H9 (cell line): ENCODE results near the gene TSPEAR. TPM values are rescaled to one million over a fixed set of nuclear protein-coding genes. Genes with fewer than 3 reads are reported as not detected.

Experiments
- DNase-seq: peaks from one replicate; pipeline ENCODE4 v3.0.0-alpha.2; 2017
- H2AFZ ChIP-seq: one replicate; pipeline ENCODE4 v1.6.1; 2013; ENCODE audit warnings: mild to moderate bottlenecking, low read length, control low read depth, moderate library complexity
- H2AK5ac ChIP-seq: 2 replicates; pipeline ENCODE4 v1.6.1; 2013; ENCODE audit warnings: low read length, control low read depth, mixed read lengths; ENCODE audit not compliant: insufficient read length
- H2BK120ac ChIP-seq: one replicate; pipeline ENCODE4 v1.6.1; 2013; ENCODE audit warnings: low read depth, mild to moderate bottlenecking, low read length, control low read depth, inconsistent platforms; ENCODE audit not compliant: poor library complexity, severe bottlenecking
- H2BK12ac ChIP-seq: 2 replicates; pipeline ENCODE4 v1.6.1; 2013; ENCODE audit warnings: low read length, control low read depth, mixed read lengths, low read depth; ENCODE audit not compliant: insufficient read length
- H2BK15ac ChIP-seq: 2 replicates; pipeline ENCODE4 v1.6.1; 2013; ENCODE audit warnings: low read depth, low read length, control low read depth
- H2BK20ac ChIP-seq: one replicate; pipeline ENCODE4 v1.6.1; 2013; ENCODE audit warnings: low read depth, mild to moderate bottlenecking, low read length, control low read depth, inconsistent platforms; ENCODE audit not compliant: poor library complexity, severe bottlenecking
- H2BK5ac ChIP-seq: 2 replicates; pipeline ENCODE4 v1.6.1; 2013; ENCODE audit warnings: low read length, control low read depth, mixed read lengths; ENCODE audit not compliant: insufficient read length
- H3K14ac ChIP-seq: 2 replicates; pipeline ENCODE4 v1.6.1; 2013; ENCODE audit warnings: low read length, control low read depth; ENCODE audit not compliant: insufficient read depth
- H3K18ac ChIP-seq: 2 replicates; pipeline ENCODE4 v1.6.1; 2013; ENCODE audit warnings: low read depth, mild to moderate bottlenecking, mixed read lengths, low read length, control low read depth; ENCODE audit not compliant: insufficient read length
- H3K23ac ChIP-seq: 2 replicates; pipeline ENCODE4 v1.6.1; 2013; ENCODE audit warnings: low read length, control low read depth, mixed read lengths, low read depth; ENCODE audit not compliant: insufficient read length
- H3K23me2 ChIP-seq: 2 replicates; pipeline ENCODE4 v1.6.1; 2013; ENCODE audit warnings: low read depth, mild to moderate bottlenecking, mixed read lengths, low read length, control low read depth; ENCODE audit not compliant: insufficient read length, poor library complexity, severe bottlenecking
- H3K27ac ChIP-seq: 2 replicates; pipeline ENCODE4 v1.5.1; 2013; ENCODE audit warnings: low read length, control low read depth, mixed read lengths, low read depth; ENCODE audit not compliant: insufficient read length
- H3K27me3 ChIP-seq: 2 replicates; pipeline ENCODE4 v1.6.1; 2013; ENCODE audit warnings: low read length, control low read depth, inconsistent platforms; ENCODE audit not compliant: insufficient read depth
- H3K4ac ChIP-seq: 2 replicates; pipeline ENCODE4 v1.6.1; 2013; ENCODE audit warnings: low read depth, mild to moderate bottlenecking, control low read depth, inconsistent platforms, low read length, moderate library complexity
- H3K4me1 ChIP-seq: 2 replicates; pipeline ENCODE4 v1.6.1; 2013; ENCODE audit warnings: low read length, control low read depth, inconsistent platforms; ENCODE audit not compliant: insufficient read depth
- H3K4me2 ChIP-seq: 2 replicates; pipeline ENCODE4 v1.6.1; 2013; ENCODE audit warnings: low read length, control low read depth, mixed read lengths; ENCODE audit not compliant: insufficient read length, insufficient read depth
- H3K56ac ChIP-seq: 2 replicates; pipeline ENCODE4 v1.6.1; 2013; ENCODE audit warnings: low read depth, mild to moderate bottlenecking, mixed read lengths, low read length, control low read depth; ENCODE audit not compliant: insufficient read length
- H3K79me1 ChIP-seq: 2 replicates; pipeline ENCODE4 v1.6.1; 2013; ENCODE audit warnings: low read depth, mild to moderate bottlenecking, moderate library complexity, low read length, control low read depth, inconsistent platforms; ENCODE audit not compliant: insufficient read depth, poor library complexity, severe bottlenecking
- H3K79me2 ChIP-seq: 2 replicates; pipeline ENCODE4 v1.6.1; 2013; ENCODE audit warnings: low read length, control low read depth, inconsistent platforms; ENCODE audit not compliant: insufficient read depth
- H3K9ac ChIP-seq: 2 replicates; pipeline ENCODE4 v1.6.1; 2013; ENCODE audit warnings: low read length, control low read depth, mixed read lengths; ENCODE audit not compliant: insufficient read length; ENCODE audit errors: extremely low read depth
- H3K9me3 ChIP-seq: one replicate; pipeline ENCODE4 v1.6.1; 2013; ENCODE audit warnings: low read depth, low read length, inconsistent platforms; ENCODE audit not compliant: control insufficient read depth
- H3T11ph ChIP-seq: one replicate; pipeline ENCODE4 v1.6.1; 2013; ENCODE audit warnings: mild to moderate bottlenecking, low read length, control low read depth, inconsistent platforms
- H4K20me1 ChIP-seq: one replicate; pipeline ENCODE4 v1.6.1; 2013; ENCODE audit not compliant: control insufficient read depth, insufficient read length, insufficient read depth
- H4K5ac ChIP-seq: 2 replicates; pipeline ENCODE4 v1.6.1; 2013; ENCODE audit warnings: low read depth, mild to moderate bottlenecking, mixed read lengths, low read length, control low read depth; ENCODE audit not compliant: insufficient read length
- H4K8ac ChIP-seq: replicated peaks from 2 replicates; pipeline ENCODE4 v1.6.1; 2013; ENCODE audit warnings: low read length, control low read depth, mixed read lengths, low read depth; ENCODE audit not compliant: insufficient read length
- H4K91ac ChIP-seq: 2 replicates; pipeline ENCODE4 v1.6.1; 2013; ENCODE audit warnings: low read depth, mild to moderate bottlenecking, moderate library complexity, mixed read lengths, low read length, control low read depth; ENCODE audit not compliant: insufficient read length
- H3K27ac Mint-ChIP-seq, 3 experiments: 2 replicates in 2 of 3; 3 replicates in 1 of 3; pipeline ENCODE4 v1.8.0; 2020 to 2021; ENCODE audit warnings: mixed read lengths in 3 of 3, mild to moderate bottlenecking in 1 of 3, moderate library complexity in 1 of 3
- H3K27me3 Mint-ChIP-seq: 2 replicates; pipeline ENCODE4 v1.8.0; 2021; ENCODE audit warnings: low read depth, mild to moderate bottlenecking, moderate library complexity, mixed read lengths
- H3K36me3 Mint-ChIP-seq, 3 experiments: 2 replicates in 2 of 3; 3 replicates in 1 of 3; pipeline ENCODE4 v1.8.0; 2020 to 2021; ENCODE audit warnings: low read depth in 3 of 3, mixed read lengths in 3 of 3; ENCODE audit not compliant: insufficient read depth in 1 of 3
- H3K4me1 Mint-ChIP-seq, 2 experiments: 2 replicates each; pipeline ENCODE4 v1.8.0; 2020; ENCODE audit warnings: mixed read lengths in 2 of 2
- H3K4me3 Mint-ChIP-seq, 2 experiments: 2 replicates in 1 of 2; 3 replicates in 1 of 2; pipeline ENCODE4 v1.8.0; 2020 to 2021; ENCODE audit warnings: mild to moderate bottlenecking in 2 of 2, mixed read lengths in 2 of 2, moderate library complexity in 1 of 2
- H3K9me3 Mint-ChIP-seq, 2 experiments: 2 replicates in 1 of 2; 3 replicates in 1 of 2; pipeline ENCODE4 v1.8.0; 2020; ENCODE audit warnings: mild to moderate bottlenecking in 2 of 2, mixed read lengths in 2 of 2, moderate library complexity in 1 of 2
- CTCF ChIP-seq: fragments of 200-600 bp; sonication (generic); conservative IDR thresholded peaks from 3 replicates; pipeline ENCODE4 v1.8.0; 2021; ENCODE audit warnings: antibody characterized with exemption, mild to moderate bottlenecking
- WGBS: extraction: QIAGEN DNeasy Blood & Tissue Kit; methylation state at CpG from one replicate; pipeline ENCODE4 v1.1.7; 2013; ENCODE audit warnings: missing lambda C conversion rate, low lambda C conversion rate, mixed read lengths; ENCODE audit not compliant: insufficient read length; ENCODE audit errors: extremely low coverage; 5-methylcytosine and 5-hydroxymethylcytosine counted together
- total RNA-seq: library from RNA; stranded (reverse); gene quantifications from 2 replicates; pipeline ENCODE4 v1.2.1, GENCODE V29; 2021

TSPEAR gene
- total RNA-seq, 1 experiment from 2014 or later = 1.3 TPM

GRCh38 chr21:44523567-44524413 lies 187.6 kb downstream of the TSPEAR start:
- Mint-ChIP-seq H3K36me3 (peaks cover 2 to 4% (median 3%) of the 10 kb centered on the region in 3 experiments; a peak in 3 of 7 replicates), H3K27ac (no peak overlapping the region), H3K4me3 (no peak overlapping the region), H3K27me3 (peaks cover 16% of the 10 kb centered on the region), H3K9me3 (no peaks in the 10 kb centered on the region), H3K4me1 (peaks cover 0 to 4% of the 10 kb centered on the region in 2 experiments; a peak in 1 of 4 replicates)
- H3K9me3 ChIP-seq = no peaks in the 10 kb centered on the region
- no peak overlapping the region for H3K9ac ChIP-seq
- no peak overlapping the region for H3K18ac ChIP-seq
- no peak for DNase-seq
- no peaks in the 10 kb centered on the region for H3K27me3 ChIP-seq
- no peak overlapping the region for H2BK120ac ChIP-seq
- H4K8ac ChIP-seq = no peak overlapping the region
- no peak overlapping the region for H3K27ac ChIP-seq
- no peak for TF ChIP-seq CTCF
- H2BK15ac ChIP-seq = no peak overlapping the region
- H4K91ac ChIP-seq = no peak overlapping the region
- no peak overlapping the region for H2AFZ ChIP-seq
- H4K5ac ChIP-seq = no peak overlapping the region
- H3K79me1 ChIP-seq = no peaks in the 10 kb centered on the region
- H3K23me2 ChIP-seq = no peaks in the 10 kb centered on the region
- no peak overlapping the region for H2AK5ac ChIP-seq
- no peak overlapping the region for H2BK12ac ChIP-seq
- H2BK20ac ChIP-seq = no peak overlapping the region
- H3K79me2 ChIP-seq = no peaks in the 10 kb centered on the region
- no peaks in the 10 kb centered on the region for H3K4me1 ChIP-seq
- no CpG with 5 or more reads among the region's 1 CpG for WGBS
- H3T11ph ChIP-seq = no peak overlapping the region
- no peak overlapping the region for H2BK5ac ChIP-seq
- H3K4ac ChIP-seq = no peak overlapping the region
- H4K20me1 ChIP-seq = no peaks in the 10 kb centered on the region
- no peak overlapping the region for H3K14ac ChIP-seq
- no peak overlapping the region for H3K23ac ChIP-seq
- H3K4me2 ChIP-seq = no peak overlapping the region
- H3K56ac ChIP-seq = no peak overlapping the region
